Stimulated activated CD8-positive, alpha-beta memory T cell treated with anti-CD3 and anti-CD28 coated beads, Interleukin-12 subunit alpha, Interleukin-12 subunit beta, amount 100 ng/mL, for 4 hours (primary cell): ENCODE data around the gene ADGRG2.
"Not testable (repeated sequence)": the region's sequence is repeated elsewhere in the genome, so short reads cannot be mapped to it uniquely, and the experiment has no call there.

Experiments used
- DNase-seq: peaks from one replicate; pipeline ENCODE4 v3.0.0-alpha.2; 2020; ENCODE audit warnings: low read depth

ADGRG2 gene

DNA sequence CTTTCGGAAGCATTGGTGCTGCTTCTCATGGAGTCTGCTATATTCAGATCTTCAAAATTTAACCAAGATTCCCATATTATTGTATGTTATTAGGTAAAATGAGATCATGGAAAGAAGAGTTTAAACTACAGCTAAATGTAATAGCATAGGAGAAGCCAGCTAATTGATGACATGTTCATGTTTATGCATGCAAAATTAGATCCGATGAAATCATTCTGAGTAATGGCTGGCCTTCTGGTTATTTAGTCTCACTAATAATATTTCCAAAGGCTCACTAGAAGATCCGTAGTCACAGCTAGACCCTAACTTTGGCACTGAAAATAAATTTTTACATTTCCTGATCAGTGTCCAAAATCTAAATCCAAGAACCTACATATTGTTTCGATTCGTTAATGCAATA is 118.5 kb downstream of the ADGRG2 start:
- DNase-seq = no peak

DNA sequence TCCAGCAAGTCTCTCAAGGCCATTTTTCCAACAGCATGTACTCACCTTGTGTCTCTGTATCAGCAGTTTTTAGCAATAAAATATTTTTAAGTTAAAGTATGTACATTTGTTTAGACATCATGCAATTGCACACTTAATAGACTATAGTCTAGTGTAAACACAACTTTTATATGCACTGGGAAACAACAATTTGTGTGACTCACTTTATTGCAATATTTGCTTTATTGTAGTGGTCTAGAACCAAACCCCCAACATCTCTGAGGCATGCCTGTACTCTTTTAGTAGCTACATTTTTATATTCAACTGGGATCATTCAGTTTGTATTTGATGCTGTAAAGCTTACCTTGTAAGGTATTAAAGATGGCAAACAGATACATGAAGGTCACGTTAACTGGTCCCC is 123.6 kb downstream of the ADGRG2 start:
- no peak for DNase-seq

DNA sequence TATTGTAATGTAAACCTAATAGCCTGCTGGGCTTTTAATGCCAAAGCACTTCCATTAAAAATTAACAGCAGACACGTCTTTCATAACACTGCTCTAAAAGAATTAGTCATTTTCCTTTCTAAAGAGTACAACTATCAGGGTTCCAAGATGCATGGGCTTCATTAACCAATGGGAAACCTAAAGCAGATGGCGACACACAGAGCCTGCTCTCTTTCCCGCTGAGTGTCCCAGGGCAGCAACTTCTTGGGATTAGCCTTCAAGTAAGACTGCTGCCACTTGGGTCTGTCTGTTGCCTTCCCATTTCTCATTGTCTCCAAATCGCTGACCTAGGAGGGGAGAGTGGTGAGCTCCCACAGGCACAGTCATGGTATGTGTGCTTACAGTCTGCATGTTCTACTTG is 124.4 kb downstream of the ADGRG2 start:
- DNase-seq = no peak

DNA sequence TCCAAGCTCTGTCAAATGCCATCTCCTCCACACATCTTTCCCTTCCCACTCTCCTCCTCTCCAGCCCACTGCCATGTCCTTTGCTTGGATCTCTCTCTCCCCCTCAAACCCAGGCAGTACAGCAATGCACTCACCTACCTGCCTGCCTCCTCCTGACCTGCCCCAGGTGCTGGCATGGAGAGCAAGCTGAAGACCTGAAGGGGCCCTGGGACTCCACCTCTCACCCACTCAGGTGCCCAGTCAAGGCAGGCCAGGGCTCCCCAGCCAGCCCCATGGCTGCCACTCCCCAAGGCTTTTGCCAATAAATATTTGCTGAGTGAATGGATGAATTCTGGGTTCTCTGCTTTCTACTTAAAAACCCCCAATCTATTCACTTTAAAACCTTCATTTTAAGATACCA is 125.7 kb downstream of the ADGRG2 start:
- no peak for DNase-seq

- DNase-seq = no peak
These were observed 127.0 kb downstream of the ADGRG2 start for GRCh38 chrX:18995221-18995620.

DNA sequence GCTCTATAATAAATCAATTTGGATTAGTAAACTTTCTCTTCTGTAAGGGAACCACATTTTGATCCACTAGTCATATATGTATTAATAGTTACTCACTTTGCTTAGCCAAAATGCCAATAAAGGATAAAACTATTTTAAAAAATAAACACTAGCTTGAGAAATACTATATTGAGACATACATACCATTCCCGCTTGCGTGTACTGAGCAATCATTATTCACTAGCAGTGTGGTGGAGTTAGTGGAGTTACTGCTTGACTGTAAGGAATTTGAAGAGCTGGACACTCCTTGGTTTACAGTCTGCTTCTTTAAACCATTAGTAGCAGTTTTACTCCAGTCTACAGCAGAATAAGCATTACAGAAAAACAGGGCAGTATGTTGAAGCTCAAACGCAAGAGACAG is 127.6 kb downstream of the ADGRG2 start:
- DNase-seq = no peak

DNA sequence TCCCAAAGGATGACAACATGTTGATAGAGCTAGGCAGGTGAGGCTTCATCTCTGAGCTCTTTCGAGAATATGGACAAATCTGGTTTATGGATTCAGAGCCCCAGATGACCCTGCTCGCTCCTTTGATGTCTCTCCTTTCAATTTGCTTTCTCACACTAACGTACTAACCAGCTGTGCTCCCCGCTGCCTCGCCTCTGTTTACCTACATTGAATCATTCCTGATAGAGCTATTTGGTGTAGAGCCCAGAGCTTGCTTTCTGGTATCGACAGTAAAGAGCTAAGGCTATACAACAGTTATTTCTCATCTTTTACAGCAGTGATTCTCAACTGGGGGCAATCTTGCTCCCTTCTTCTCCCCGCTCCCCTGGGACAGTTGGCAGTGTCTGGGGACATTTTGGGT is 129.4 kb downstream of the ADGRG2 start:
- no peak for DNase-seq

DNA sequence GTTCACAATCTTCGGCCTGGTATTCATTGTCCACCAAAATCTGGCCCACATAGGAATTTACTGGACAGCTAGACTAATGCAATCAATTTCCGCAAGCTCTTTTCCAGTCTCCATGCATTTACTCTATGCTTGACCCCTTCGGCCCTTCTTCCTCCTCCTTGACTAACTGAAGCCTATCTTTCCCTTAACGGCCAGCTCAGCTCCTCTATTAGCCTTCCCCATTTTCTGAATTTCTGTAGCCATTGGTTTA is 137.2 kb downstream of the ADGRG2 start:
- DNase-seq = no peak

DNA sequence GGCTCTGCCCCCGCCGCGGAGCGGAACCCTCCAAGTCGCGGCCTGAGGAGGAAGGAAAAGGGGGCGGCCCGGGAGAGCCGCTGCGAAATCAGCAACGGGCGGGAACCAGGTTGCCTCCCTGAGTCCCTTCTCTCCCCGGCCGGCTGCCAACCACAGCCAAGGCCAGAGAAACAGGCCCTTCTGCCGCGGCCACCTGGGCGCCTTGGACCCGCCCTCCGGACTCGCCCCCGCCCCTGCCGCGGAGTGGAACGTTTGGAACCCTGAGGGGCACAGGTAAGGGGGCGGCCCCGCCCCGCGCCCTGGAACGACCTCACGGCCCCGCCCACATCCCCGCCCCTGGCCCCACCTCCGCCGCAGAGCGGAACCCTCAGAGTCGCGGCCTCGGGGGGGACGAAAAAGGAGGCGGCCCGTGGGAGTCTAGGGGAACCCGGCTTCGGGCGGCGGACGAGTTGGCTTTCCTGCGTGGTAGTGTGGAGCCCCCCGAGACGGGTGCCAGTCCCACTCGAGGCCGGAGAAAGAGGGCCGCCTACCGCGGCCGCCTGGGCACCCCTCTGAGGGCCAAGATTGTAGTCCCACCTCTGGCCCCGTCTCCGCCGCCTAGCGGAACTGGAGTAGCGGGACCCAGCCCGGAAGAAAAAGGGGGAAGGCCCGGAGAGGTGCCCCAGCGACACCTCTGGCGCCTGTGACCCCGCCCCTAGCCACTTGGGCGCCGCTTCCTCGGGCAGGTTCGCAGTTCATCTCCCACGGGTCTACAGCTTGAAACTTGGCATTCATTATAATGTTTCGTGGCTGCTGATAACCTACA is 137.7 kb downstream of the ADGRG2 start:
- DNase-seq = peak; percentile 76

DNA sequence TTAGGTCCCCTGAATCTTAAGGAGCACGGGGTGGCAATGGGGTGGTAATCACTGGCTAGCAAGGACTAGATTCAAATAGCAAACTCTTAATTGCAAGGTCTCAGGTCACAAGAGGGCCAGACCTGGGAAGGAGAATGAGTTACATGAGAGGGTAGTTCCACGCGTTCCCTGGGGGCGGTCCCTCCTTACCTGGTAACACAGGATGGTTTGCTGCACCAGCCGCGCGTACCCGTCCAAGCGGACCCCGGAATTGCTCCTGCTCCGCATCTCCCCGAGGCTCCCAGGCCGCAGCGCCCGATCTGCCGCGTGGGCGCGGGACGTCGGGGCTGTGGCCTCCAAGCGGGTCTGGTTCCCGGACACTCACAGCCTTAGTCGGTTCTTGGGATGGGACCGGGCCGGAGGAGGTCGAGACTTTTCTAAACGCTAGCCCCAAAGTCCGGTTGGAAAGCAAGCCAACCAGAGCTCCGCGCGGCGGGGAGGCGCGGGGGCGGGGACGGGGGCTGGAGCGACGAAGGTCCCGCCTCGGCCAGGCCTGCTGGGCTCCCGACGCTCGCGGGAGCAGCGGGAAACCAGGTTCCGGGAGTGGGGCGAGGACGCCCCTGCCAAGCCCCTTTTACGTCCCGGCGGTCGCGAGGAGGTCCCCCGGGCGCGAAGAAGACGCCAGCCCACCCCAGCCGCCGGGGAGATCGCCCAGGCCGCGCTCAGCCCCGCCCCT is 138.4 kb downstream of the ADGRG2 start, which contains the start of gene PHKA2:
TSS of gene PHKA2 (minus strand) at position 449 of the 715 bp plus-strand sequence. CDS start at position 267, 182 bp downstream.
- peak; percentile 29 for DNase-seq

DNA sequence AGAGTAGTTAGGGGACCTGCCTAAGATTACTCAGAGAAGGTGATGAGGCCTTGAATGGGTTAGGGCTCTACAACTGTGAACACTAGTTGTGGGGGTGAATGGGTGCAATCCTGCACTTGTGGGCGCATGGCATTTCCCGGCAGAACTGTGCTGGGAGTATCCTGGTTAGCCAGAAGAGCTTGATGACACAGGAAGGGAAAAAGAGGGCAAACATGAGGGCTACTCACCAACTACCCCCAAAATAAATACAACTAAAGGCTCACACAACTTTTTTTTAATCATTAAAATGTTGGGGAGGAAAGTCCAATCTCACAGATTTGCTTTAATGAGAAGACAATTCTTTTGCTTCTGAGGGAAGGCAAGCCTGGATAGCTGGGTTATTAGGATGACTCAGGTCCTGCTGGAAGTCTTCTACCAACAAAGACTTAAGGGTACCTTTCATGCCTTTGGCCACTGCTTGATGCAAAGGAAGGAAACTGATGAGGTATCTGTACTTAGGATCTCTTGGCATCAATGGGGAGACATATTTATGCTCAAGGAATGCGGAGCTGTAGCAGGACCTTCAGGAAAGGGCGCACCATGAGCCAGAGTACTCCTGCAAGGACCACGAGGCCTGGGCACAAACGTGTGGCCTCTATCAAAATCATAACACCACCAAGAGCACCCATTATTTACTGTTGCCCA is 141.0 kb downstream of the ADGRG2 start:
- DNase-seq = no peak

- not testable (repeated sequence) for DNase-seq
These were observed 142.0 kb downstream of the ADGRG2 start for GRCh38 chrX:18980262-18980661.

DNA sequence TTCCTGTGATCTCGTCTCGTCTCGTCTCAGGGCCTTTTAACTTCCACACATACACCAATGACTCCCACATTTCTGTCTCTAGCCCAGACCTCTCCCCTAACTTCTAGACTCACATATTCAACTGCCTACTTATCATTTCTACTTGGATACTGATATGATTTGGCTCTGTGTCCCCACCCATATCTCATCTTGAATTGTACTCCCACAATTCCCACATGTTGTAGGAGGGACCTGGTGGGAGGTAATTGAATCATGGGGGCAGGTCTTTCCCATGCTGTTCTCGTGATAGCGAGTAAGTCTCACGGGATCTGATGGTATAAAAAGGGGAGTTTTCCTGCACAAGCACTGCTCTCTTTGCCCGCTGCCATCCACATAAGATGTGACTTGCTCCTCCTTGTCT is 147.3 kb downstream of the ADGRG2 start:
- DNase-seq = no peak

DNA sequence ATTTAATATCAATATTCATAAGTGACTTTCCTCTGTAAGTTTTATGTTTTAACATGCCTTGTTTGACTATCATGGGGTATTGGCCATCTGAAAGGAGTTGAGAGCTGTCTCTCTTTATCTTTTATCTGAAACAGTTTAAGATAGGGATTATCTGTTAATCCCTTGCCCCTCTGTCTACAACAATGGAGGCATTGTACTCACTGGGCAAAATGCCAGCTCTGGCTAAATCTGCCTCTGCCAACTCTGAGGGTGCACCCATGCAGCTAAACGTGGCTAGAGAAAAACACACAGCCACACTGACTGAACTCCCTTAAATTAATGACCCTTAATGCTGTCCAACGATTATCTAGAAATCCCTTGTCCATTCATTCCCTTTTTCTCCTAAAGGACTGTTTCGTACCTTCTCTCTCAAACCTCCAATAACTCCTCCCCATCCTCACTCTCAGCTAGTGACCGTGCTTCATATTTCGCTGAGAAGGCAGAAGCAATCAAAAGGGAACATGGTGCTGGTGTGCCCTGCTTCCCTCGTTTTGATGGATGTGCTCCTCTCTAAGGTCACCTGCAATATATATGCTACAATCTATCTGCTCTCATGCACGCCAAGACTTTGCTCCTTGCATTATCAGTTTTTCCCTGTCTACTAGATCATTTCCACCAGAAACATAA is 148.6 kb downstream of the ADGRG2 start:
- no peak for DNase-seq

GRCh38 chrX:18971506-18971905 is 150.8 kb downstream of the ADGRG2 start:
- DNase-seq = no peak

GRCh38 chrX:18970465-18970864 is 151.8 kb downstream of the ADGRG2 start:
- no peak for DNase-seq

- no peak for DNase-seq
These were observed 155.6 kb downstream of the ADGRG2 start for GRCh38 chrX:18966624-18967023.

DNA sequence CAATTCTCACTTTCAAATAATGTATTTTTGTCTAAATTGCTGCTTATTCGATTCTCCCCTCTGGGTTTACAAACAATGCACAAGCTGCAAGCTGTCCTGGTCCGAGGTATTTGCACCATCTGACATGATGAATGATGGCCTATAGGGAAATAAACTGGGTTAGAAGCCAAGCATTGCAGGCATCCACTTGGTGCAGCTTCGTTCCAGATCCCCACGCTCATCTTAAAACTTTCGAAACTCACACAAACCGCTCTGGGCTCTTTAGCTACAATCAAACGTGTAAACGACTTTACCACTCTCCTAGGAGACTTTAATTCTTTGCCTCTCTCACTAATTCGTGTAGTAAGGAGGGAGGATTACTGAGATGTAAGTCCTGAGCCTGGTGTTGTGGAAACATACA is 157.4 kb downstream of the ADGRG2 start:
- DNase-seq = no peak

DNA sequence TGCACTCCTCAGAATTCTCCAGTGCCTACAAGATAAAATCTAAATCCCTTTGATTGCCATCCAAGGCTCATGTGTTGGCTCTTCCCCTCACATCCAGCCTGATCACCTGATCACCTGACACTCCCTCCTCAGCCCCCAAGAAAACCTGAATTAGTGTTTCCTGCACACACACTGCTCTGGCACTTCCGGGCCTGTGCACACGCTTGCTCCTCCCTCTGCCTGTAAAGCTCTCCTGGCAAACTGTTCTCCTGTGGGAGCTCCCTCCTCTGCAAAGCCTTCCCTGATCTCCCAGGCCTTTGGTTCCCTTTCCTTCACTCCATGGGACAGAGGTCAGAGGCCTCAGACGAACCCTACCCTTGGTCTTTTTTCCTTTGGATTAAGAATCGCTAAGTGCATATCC is 158.2 kb downstream of the ADGRG2 start:
- DNase-seq = no peak

DNA sequence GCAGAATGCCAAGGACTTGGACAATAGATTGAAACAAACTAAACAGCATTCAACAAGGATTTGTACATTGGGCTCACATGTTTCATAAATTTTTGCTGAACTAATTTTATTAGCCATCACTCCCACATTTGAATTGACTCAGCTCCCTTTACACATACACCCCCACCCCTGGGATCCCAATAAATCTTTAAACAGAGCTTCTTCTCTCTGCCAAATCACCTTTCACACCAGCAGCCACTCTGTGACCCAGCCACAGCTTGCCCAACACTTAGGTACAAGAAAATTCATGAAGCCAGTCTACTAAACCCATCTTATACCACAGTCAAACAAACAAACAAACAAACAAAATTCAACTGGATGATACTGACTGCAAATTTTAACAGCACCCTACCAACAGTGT is 159.9 kb downstream of the ADGRG2 start:
- no peak for DNase-seq

DNA sequence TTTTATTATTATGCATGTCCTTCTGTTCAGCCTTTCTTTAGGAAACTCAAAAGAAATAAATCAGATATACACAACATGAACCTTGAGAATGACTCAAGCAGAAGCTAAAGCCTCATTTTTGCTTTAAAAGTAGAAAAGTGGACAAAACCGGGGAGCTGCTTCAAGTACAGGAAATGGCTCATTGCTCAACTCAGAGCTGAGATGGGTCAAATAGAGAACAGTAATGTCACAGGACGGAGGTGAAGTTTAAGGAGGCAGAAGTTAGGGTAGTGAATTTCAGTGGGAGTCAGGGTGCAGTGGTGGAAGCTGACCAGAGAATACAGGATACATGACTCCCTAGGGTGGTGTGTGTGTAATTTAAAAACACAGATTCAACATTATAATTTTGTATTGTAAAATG is 160.6 kb downstream of the ADGRG2 start:
- DNase-seq = no peak

GRCh38 chrX:18956303-18957032 is 165.8 kb downstream of the ADGRG2 start:
- DNase-seq = no peak
